GM21526 (cell line): Measurements from ENCODE around the gene OR2T27.
"Not testable (repeated sequence)": the region's sequence is repeated elsewhere in the genome, so short reads cannot be mapped to it uniquely, and the experiment has no call there.

Source experiments
- ATAC-seq: cut with Tn5 transposase; IDR thresholded peaks from one replicate; pipeline ENCODE4 v1.9.1; 2021; ENCODE audit warnings: moderate library complexity; ENCODE audit not compliant: unreplicated experiment, low FRiP score

The OR2T27 gene

DNA sequence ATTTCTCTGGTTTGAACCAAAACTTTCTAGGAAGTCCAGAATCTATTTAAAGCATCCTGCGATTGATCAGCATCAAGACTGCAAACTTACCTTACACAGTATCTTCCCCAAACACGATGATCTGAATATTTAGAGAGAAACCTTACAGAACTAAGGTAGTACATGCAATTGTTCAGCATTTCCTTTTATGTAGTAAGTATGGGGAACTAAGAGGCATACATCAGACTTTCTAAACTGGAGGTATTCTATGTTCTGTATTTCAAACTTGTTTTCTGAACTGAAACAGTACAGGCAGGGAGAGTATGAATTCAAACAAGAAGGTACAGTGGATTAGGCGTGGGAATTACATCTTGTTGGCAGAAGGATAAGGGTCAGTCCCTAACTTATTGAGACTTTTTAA, at the start of gene OR2T27:
OR2T27 (minus strand) TSS at position 175 of the 400 bp plus-strand sequence. CDS start 4,644 bp downstream, outside the sequence.
- peak; percentile 69 for ATAC-seq

GRCh38 chr1:248704606-248705005, 49.3 kb upstream of the OR2T27 start:
- ATAC-seq = no peak

DNA sequence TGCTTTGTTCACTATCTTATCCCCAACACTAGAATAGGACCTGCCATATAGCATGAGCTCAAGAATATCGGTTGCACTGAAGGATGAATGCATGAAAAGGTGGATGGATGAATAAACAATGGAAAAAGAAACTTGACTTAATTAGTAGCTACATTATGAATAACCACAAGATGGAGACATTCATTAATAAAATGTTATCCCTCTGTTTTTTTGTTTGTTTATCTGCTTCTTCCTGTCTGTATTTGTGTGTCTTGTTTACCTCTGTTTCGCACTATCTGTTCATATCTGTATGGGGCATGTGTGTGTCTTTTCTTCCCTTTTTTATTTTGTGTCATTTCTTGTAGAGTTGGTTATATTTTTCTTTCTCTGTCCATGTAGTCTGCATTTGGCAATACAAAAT, 48.3 kb upstream of the OR2T27 start:
- no peak for ATAC-seq

DNA sequence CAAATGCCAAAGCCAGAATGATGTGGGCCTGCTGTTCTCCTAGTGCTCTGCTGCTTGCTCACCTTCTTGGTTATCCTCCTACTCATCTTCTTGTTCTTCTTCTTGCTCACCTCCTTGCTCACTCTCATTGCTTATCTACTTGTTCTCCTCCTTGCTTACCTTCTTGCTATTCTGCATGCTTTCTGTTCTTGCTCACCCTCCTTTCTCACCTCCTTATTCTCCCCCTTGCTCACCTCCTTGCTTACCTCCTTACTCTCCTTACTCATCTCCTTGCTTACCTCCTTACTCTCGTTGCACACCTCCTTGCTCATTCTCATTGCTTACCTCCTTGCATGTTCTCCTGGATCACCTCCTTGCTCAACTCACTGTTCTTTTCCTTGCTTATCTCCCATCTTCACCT, 47.4 kb upstream of the OR2T27 start, which contains the start of gene OR14I1:
OR14I1 (minus strand) TSS at position 53 of the 400 bp plus-strand sequence.
- no peak for ATAC-seq

DNA sequence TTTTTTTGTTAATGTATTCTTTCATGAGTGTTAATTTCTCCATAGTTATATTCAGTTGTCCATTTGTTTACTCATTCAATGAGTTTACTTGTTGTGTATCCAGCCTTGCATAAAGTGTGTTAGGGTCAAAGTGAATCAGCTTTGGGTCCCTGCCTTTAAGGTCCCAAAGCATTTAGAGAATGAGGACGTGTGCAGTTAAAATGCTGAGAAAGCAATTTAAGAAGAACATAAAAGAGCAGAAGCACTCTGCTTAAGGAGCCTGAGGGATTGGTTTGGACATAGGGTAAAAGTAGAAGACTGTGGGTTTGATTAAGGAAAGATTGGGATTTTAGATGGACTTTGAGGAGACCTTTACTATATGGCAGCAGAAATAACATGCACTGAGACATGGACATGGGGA, 43.8 kb upstream of the OR2T27 start:
- no peak for ATAC-seq

DNA sequence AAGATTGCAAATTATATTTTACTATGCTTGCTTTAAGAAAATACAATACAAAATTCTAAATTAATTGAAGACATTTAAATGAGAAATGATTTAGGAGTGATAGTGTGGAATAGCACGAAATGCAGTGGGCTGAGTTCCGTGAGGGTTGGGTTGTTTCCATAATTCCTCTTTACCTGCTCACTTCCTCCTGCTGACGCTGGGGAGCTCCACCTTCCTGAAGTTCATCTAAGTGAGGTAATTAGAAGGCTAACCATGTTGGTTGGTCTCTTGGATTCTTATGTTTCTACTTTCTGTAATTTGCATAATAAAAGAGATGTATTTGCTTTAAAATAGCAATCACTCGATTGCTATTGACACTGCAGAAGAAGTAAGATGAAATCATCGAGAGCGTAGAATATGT, 42.6 kb upstream of the OR2T27 start:
- no peak for ATAC-seq

- ATAC-seq = no peak
Observed at GRCh38 chr1:248696774-248697173, 41.4 kb upstream of the OR2T27 start.

- no peak for ATAC-seq
Observed at GRCh38 chr1:248696261-248696660, 40.9 kb upstream of the OR2T27 start.

GRCh38 chr1:248695451-248696132, 40.3 kb upstream of the OR2T27 start:
- ATAC-seq = no peak

- no peak for ATAC-seq
Observed at GRCh38 chr1:248691567-248692155, 36.3 kb upstream of the OR2T27 start.

GRCh38 chr1:248688527-248689298, 33.4 kb upstream of the OR2T27 start:
- peak; percentile 56 for ATAC-seq

GRCh38 chr1:248686815-248687214, 31.5 kb upstream of the OR2T27 start:
- ATAC-seq = peak; percentile 90

DNA sequence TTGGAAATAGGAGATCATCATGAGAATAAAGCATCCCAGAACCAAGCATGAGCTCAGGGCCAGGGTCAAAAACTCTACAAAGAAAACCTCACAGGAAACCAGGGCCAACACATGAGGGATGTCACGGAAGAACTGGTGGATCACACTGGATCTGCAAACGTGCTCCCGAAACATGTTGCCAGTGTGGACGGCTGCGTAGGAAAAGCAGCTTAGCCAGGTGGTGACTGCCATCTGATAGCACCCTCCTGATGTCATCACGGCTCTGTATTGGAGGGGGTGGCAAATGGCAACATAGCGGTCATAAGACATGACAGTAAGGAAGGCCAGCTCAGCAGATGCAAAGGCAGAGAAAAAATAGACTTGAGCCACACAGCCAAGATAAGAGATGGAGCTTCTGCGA, 26.3 kb upstream of the OR2T27 start:
- no peak for ATAC-seq

- ATAC-seq = no peak
Observed at GRCh38 chr1:248670003-248670402, 14.7 kb upstream of the OR2T27 start.

GRCh38 chr1:248663453-248664328, 8.4 kb upstream of the OR2T27 start:
- peak; percentile 98 for ATAC-seq

- not testable (repeated sequence) for ATAC-seq
Observed at GRCh38 chr1:248656797-248657196, 1.5 kb upstream of the OR2T27 start.

- ATAC-seq = not testable (repeated sequence)
Observed at GRCh38 chr1:248648770-248649536, 6.4 kb downstream of the OR2T27 start.

GRCh38 chr1:248645178-248645577, 10.2 kb downstream of the OR2T27 start, which contains the start of gene OR2T35:
TSS of gene OR2T35 (minus strand) at chr1:248645278. CDS start at chr1:248639258, 6,020 bp downstream.
- ATAC-seq = not testable (repeated sequence)

GRCh38 chr1:248642971-248643651, 12.2 kb downstream of the OR2T27 start:
- ATAC-seq = peak; percentile 64
